Type B pancreatic cell (in vitro differentiated cells): ENCODE results near the gene FIGN. TPM values are rescaled to one million over a fixed set of nuclear protein-coding genes. Genes with fewer than 3 reads are reported as not detected.

Experiments used
- DNase-seq: peaks from one replicate; pipeline ENCODE4 v3.0.0; 2021; ENCODE audit warnings: mixed read lengths; ENCODE audit not compliant: unreplicated experiment; ENCODE audit errors: extremely low spot score
- H3K27ac Mint-ChIP-seq: 2 replicates; pipeline ENCODE4 v1.8.0; 2021; ENCODE audit warnings: mild to moderate bottlenecking, mixed read lengths
- H3K27me3 Mint-ChIP-seq: 2 replicates; pipeline ENCODE4 v1.8.0; 2021; ENCODE audit warnings: mixed read lengths
- H3K36me3 Mint-ChIP-seq: 2 replicates; pipeline ENCODE4 v1.8.0; 2021; ENCODE audit warnings: mixed read lengths
- H3K4me1 Mint-ChIP-seq: one replicate; pipeline ENCODE4 v1.8.0; 2021; ENCODE audit warnings: mixed read lengths; ENCODE audit not compliant: unreplicated experiment
- H3K4me3 Mint-ChIP-seq: 2 replicates; pipeline ENCODE4 v1.8.0; 2021; ENCODE audit warnings: mild to moderate bottlenecking, mixed read lengths
- H3K9me3 Mint-ChIP-seq: 2 replicates; pipeline ENCODE4 v1.8.0; 2021; ENCODE audit warnings: mixed read lengths
- CTCF ChIP-seq: fragments of 200-600 bp; sonication (generic); conservative IDR thresholded peaks from 2 replicates; pipeline ENCODE4 v1.5.0; 2021; ENCODE audit warnings: antibody characterized with exemption, mild to moderate bottlenecking
- total RNA-seq: library from RNA; stranded (reverse); gene quantifications from 2 replicates; pipeline ENCODE4 v1.2.1, GENCODE V29; 2021; ENCODE audit warnings: low replicate concordance

The FIGN gene
- total RNA-seq, 1 donor from 2014 or later: 19.5 TPM

- Mint-ChIP-seq H3K9me3 (no peaks in the 10 kb centered on the region), H3K4me3 (no peak overlapping the region), H3K27me3 (no peaks in the 10 kb centered on the region), H3K36me3 (no peaks in the 10 kb centered on the region), H3K27ac (no peak overlapping the region), H3K4me1 (peaks cover 50% of the 10 kb centered on the region)
- no peak for DNase-seq
- no peak for TF ChIP-seq CTCF
These were observed 19.7 kb downstream of the FIGN start for GRCh38 chr2:163716101-163716500.

- H3K27me3 Mint-ChIP-seq: no peaks in the 10 kb centered on the region
- DNase-seq: no peak
- H3K27ac Mint-ChIP-seq: no peak overlapping the region
- TF ChIP-seq CTCF: no peak
- no peaks in the 10 kb centered on the region for H3K9me3 Mint-ChIP-seq
- peaks cover 51% of the 10 kb centered on the region for H3K4me1 Mint-ChIP-seq
- no peaks in the 10 kb centered on the region for H3K36me3 Mint-ChIP-seq
- H3K4me3 Mint-ChIP-seq: no peak overlapping the region
These were observed 20.1 kb downstream of the FIGN start for GRCh38 chr2:163715668-163716067.

- no peak for TF ChIP-seq CTCF
- Mint-ChIP-seq H3K27ac (no peak overlapping the region), H3K4me1 (peaks cover 51% of the 10 kb centered on the region), H3K9me3 (no peaks in the 10 kb centered on the region), H3K36me3 (no peaks in the 10 kb centered on the region), H3K27me3 (no peaks in the 10 kb centered on the region), H3K4me3 (no peak overlapping the region)
- DNase-seq: no peak
These were observed 20.6 kb downstream of the FIGN start for GRCh38 chr2:163715199-163715598.

GRCh38 chr2:163713534-163714311, 22.1 kb downstream of the FIGN start:
- Mint-ChIP-seq H3K9me3 (no peaks in the 10 kb centered on the region), H3K4me1 (peaks cover 51% of the 10 kb centered on the region), H3K4me3 (peak overlapping the region; percentile 46), H3K27ac (no peak overlapping the region), H3K27me3 (no peaks in the 10 kb centered on the region), H3K36me3 (peaks cover under 1% of the 10 kb centered on the region)
- no peak for TF ChIP-seq CTCF
- no peak for DNase-seq

- no peak for DNase-seq
- Mint-ChIP-seq H3K4me3 (no peak overlapping the region), H3K4me1 (peaks cover 40% of the 10 kb centered on the region), H3K27ac (no peak overlapping the region), H3K9me3 (no peaks in the 10 kb centered on the region), H3K27me3 (no peaks in the 10 kb centered on the region), H3K36me3 (peaks cover 4% of the 10 kb centered on the region)
- no peak for TF ChIP-seq CTCF
These were observed 24.1 kb downstream of the FIGN start for GRCh38 chr2:163711699-163712098.
